HCT116 (cell line): ENCODE results near the gene EFEMP2.

Source experiments
- CTCF ChIP-seq, 3 experiments: fragments of 200-600 bp in 1 of 3; sonication (generic) in 1 of 3; IDR thresholded peaks in 2 of 3; conservative IDR thresholded peaks in 1 of 3; 2 replicates each; pipeline ENCODE4 v1.5.1; 2012 to 2017; ENCODE audit warnings: low read depth in 2 of 3, low read length in 2 of 3, antibody characterized with exemption in 1 of 3, borderline replicate concordance in 1 of 3, control low read depth in 1 of 3, mild to moderate bottlenecking in 1 of 3, mixed read lengths in 1 of 3, mixed run types in 1 of 3, moderate library complexity in 1 of 3; ENCODE audit not compliant: insufficient read depth in 1 of 3
- EZH2 ChIP-seq: fragments of 200-600 bp; sonication (generic); IDR thresholded peaks from 2 replicates; pipeline ENCODE4 v1.6.1; 2017; ENCODE audit warnings: antibody characterized with exemption, mixed run types
- EZH2phosphoT487 ChIP-seq: fragments of 200-600 bp; IDR thresholded peaks from 2 replicates; pipeline ENCODE4 v1.6.1; 2018; ENCODE audit warnings: antibody characterized with exemption, borderline replicate concordance
- POLR2A ChIP-seq: IDR thresholded peaks from 2 replicates; pipeline ENCODE4 v1.7.0; 2011; ENCODE audit warnings: borderline replicate concordance; ENCODE audit not compliant: insufficient read depth, insufficient read length; ENCODE audit errors: extremely low read depth
- SIN3A ChIP-seq: IDR thresholded peaks from 2 replicates; pipeline ENCODE4 v1.6.1; 2012; ENCODE audit warnings: low read depth
- ZNF274 ChIP-seq: fragments of 200-500 bp; sonication (Bioruptor generic); IDR thresholded peaks from 2 replicates; pipeline ENCODE4 v1.6.1; 2014; ENCODE audit warnings: mild to moderate bottlenecking, low read depth, low read length, inconsistent platforms

- TF ChIP-seq CTCF (IDR thresholded peaks at IDR 0.05 in 2 of 3, conservative IDR thresholded peaks at IDR 0.05 in 1 of 3; ENCODE audit: borderline replicate concordance in 1 of 3, insufficient read depth in 1 of 3, low read depth in 2 of 3, low read length in 2 of 3) (no peak), EZH2 (no peak), EZH2phosphoT487 (no peak), ZNF274 (no peak), POLR2A (no peak), SIN3A (no peak)
These were observed 19.9 kb downstream of the EFEMP2 start for GRCh38 chr11:65852508-65853245.
